HepG2 (cell line): Measurements from ENCODE around the gene C20orf144. TPM values are rescaled to one million over a fixed set of nuclear protein-coding genes. Genes with fewer than 3 reads are reported as not detected.
A peak's percentile ranks its signal among the peaks of the same experiment; 100 is the strongest.

Experiments used
- ARNT2 ChIP-seq: sonication (generic); formaldehyde crosslinking; IDR thresholded peaks from 2 replicates; pipeline ENCODE4 v1.8.0; 2022; ENCODE audit warnings: mild to moderate bottlenecking, low read depth, missing genetic modification reagents, moderate library complexity
- CBX1 ChIP-seq: IDR thresholded peaks from one replicate; pipeline ENCODE4 v1.6.1; 2016; ENCODE audit warnings: antibody characterized with exemption, low read depth
- ELF3 ChIP-seq: IDR thresholded peaks from 2 replicates; pipeline ENCODE4 v1.6.1; 2016; ENCODE audit warnings: missing genetic modification reagents, missing compliant biosample characterization
- GZF1 ChIP-seq: sonication (generic); formaldehyde crosslinking; IDR thresholded peaks from 2 replicates; pipeline ENCODE4 v1.5.1; 2020; ENCODE audit warnings: mild to moderate bottlenecking, missing genetic modification reagents
- JUN ChIP-seq: sonication (generic); formaldehyde crosslinking; IDR thresholded peaks from 2 replicates; pipeline ENCODE4 v1.4.0; 2020; ENCODE audit warnings: mild to moderate bottlenecking, missing genetic modification reagents
- MEIS2 ChIP-seq: sonication (generic); formaldehyde crosslinking; IDR thresholded peaks from 2 replicates; pipeline ENCODE4 v1.9.0; 2021; ENCODE audit warnings: mild to moderate bottlenecking, missing genetic modification reagents
- SKIL ChIP-seq: sonication (generic); formaldehyde crosslinking; IDR thresholded peaks from 2 replicates; pipeline ENCODE4 v1.8.0; 2022; ENCODE audit warnings: missing genetic modification reagents, mild to moderate bottlenecking, moderate library complexity, borderline replicate concordance
- TARDBP ChIP-seq: sonication (generic); formaldehyde crosslinking; IDR thresholded peaks from 2 replicates; pipeline ENCODE4 v1.8.0; 2022; ENCODE audit warnings: mild to moderate bottlenecking, missing genetic modification reagents
- ZBTB2 ChIP-seq: sonication (generic); formaldehyde crosslinking; IDR thresholded peaks from 2 replicates; pipeline ENCODE4 v1.8.0; 2022; ENCODE audit warnings: low read depth, missing genetic modification reagents
- ZNF143 ChIP-seq: sonication (generic); formaldehyde crosslinking; IDR thresholded peaks from 2 replicates; pipeline ENCODE4 v1.4.0; 2020; ENCODE audit warnings: missing genetic modification reagents
- ZNF256 ChIP-seq: sonication (generic); formaldehyde crosslinking; conservative IDR thresholded peaks from 2 replicates; pipeline ENCODE4 v1.4.0; 2020; ENCODE audit warnings: missing genetic modification reagents
- ZNF431 ChIP-seq: sonication (generic); formaldehyde crosslinking; IDR thresholded peaks from 2 replicates; pipeline ENCODE4 v1.9.0; 2022; ENCODE audit warnings: missing genetic modification reagents, low read depth, mild to moderate bottlenecking, borderline replicate concordance
- ZNF512B ChIP-seq: sonication (generic); formaldehyde crosslinking; IDR thresholded peaks from 2 replicates; pipeline ENCODE4 v1.5.1; 2020; ENCODE audit warnings: missing genetic modification reagents, mild to moderate bottlenecking, borderline replicate concordance
- ZNF576 ChIP-seq: sonication (generic); formaldehyde crosslinking; IDR thresholded peaks from 2 replicates; pipeline ENCODE4 v1.4.0; 2020; ENCODE audit warnings: mild to moderate bottlenecking, missing genetic modification reagents
- ZNF724P ChIP-seq: sonication (generic); formaldehyde crosslinking; IDR thresholded peaks from 2 replicates; pipeline ENCODE4 v1.8.0; 2022; ENCODE audit warnings: missing genetic modification reagents, borderline replicate concordance
- ZNF770 ChIP-seq: sonication (generic); formaldehyde crosslinking; IDR thresholded peaks from 2 replicates; pipeline ENCODE4 v1.5.0; 2020; ENCODE audit warnings: mild to moderate bottlenecking, missing genetic modification reagents
- ZNF792 ChIP-seq: IDR thresholded peaks from 2 replicates; pipeline ENCODE4 v1.6.1; 2016
- ZNF850 ChIP-seq: sonication (generic); formaldehyde crosslinking; conservative IDR thresholded peaks from 2 replicates; pipeline ENCODE4 v1.9.0; 2021; ENCODE audit warnings: mild to moderate bottlenecking, missing genetic modification reagents
- polyA plus RNA-seq, 8 experiments: library from polyadenylated mRNA; depleted of rRNA in 3 of 8; stranded (reverse) in 7 of 8; unstranded in 1 of 8; fragments of >200 nt; fragmentation: Illumina TruSeq in 4 of 8; extraction: Trizol in 4 of 8; gene quantifications; 2 replicates each; pipeline versions ENCODE4 v1.2.1 to v1.2.3, GENCODE V29; 2011 to 2016; ENCODE audit warnings: low read depth in 4 of 8, missing spikeins in 1 of 8, mixed read lengths in 1 of 8; ENCODE audit not compliant: insufficient read depth in 1 of 8
- total RNA-seq, 5 experiments: library from RNA; depleted of rRNA; stranded (reverse); fragments of >200 nt; fragmentation: Illumina TruSeq; extraction: Trizol; gene quantifications; 2 replicates each; pipeline ENCODE4 v1.2.3, GENCODE V29; 2016; ENCODE audit warnings: low read depth in 1 of 5

C20orf144 gene
- total and polyA plus RNA-seq, 2 of the 13 experiments (the other 11 are each of a cell fraction or from before 2014, with no cell fraction given): 0.09 to 0.16 TPM

- TF ChIP-seq ZNF512B (CRISPR knock-in tag) (no peak), ZNF724P (CRISPR knock-in tag) (peak; percentile 80; the same call in 1 of the 2 replicates), MEIS2 (CRISPR knock-in tag) (peak; percentile 74), SKIL (peak; percentile 52; the same call in 1 of the 2 replicates), CBX1 (no peak), ARNT2 (CRISPR knock-in tag) (peak; percentile 99), ZNF143 (CRISPR knock-in tag) (peak; percentile 23; the same call in 1 of the 2 replicates), JUN (CRISPR knock-in tag) (no peak; the same call in 1 of the 2 replicates), ZNF576 (CRISPR knock-in tag) (no peak), ZNF256 (CRISPR knock-in tag) (peak; percentile 85), ZNF792 (CRISPR knock-in tag) (peak; percentile 77; the same call in 1 of the 2 replicates), GZF1 (CRISPR knock-in tag) (no peak), ZBTB2 (CRISPR knock-in tag) (peak; percentile 90), ZNF431 (CRISPR knock-in tag) (peak; percentile 92; the same call in 1 of the 2 replicates), ZNF850 (CRISPR knock-in tag) (no peak), ELF3 (peak; percentile 60; the same call in 1 of the 2 replicates), ZNF770 (0 out of 2 replicates have a peak, but pooled peaks have one; percentile 7), TARDBP (0 out of 2 replicates have a peak, but pooled peaks have one; percentile 8)
Observed at GRCh38 chr20:33686100-33686983, 24.2 kb downstream of the C20orf144 start, which contains the start of gene E2F1 (continued).
